ENCODE measurements around the gene ZMYND19. TPM values are rescaled to one million over a fixed set of nuclear protein-coding genes. Genes with fewer than 3 reads are reported as not detected.

The ZMYND19 gene
- total RNA-seq, 4 donors from 2014 or later = 5.8 to 15.2 (median 11.8) TPM

- intact Hi-C loops (cut with DNase I; ENCODE audit: low total_unique reads) (no loop called here), in situ Hi-C loops (cut with MboI; ENCODE audit: low sequenced_read_pairs in 4 of 4) (no loop called here)
- ATAC-seq = no peak
- no peak overlapping the region for H3K27ac ChIP-seq
- peaks cover 26 to 31% of the 10 kb centered on the region in 2 donors for H3K4me1 ChIP-seq
- H3K27me3 ChIP-seq = no peaks in the 10 kb centered on the region
- no peaks in the 10 kb centered on the region for H3K9me3 ChIP-seq
- H3K36me3 ChIP-seq = peaks cover 0 to 23% of the 10 kb centered on the region in 2 donors
- no peak for DNase-seq
- no peak for TF ChIP-seq CTCF (IDR thresholded peaks at IDR 0.05 in 4 of 5, conservative IDR thresholded peaks at IDR 0.05 in 1 of 5)
- no peak overlapping the region for H3K4me3 ChIP-seq
Measured at GRCh38 chr9:137610944-137611343, 20.6 kb upstream of the ZMYND19 start.

GRCh38 chr9:137607141-137607857 lies 17.0 kb upstream of the ZMYND19 start:
- H3K9me3 ChIP-seq = no peaks in the 10 kb centered on the region
- in situ Hi-C loops (cut with MboI; ENCODE audit: low sequenced_read_pairs in 4 of 4) (no loop called here), intact Hi-C loops (cut with DNase I; ENCODE audit: low total_unique reads) (no loop called here)
- peak overlapping the region in 2 of 4 donors; percentile 60 to 62 for H3K4me3 ChIP-seq
- ATAC-seq (no peak), DNase-seq (no peak)
- peak overlapping the region in 2 of 4 donors; percentile 4 to 12 for H3K27ac ChIP-seq
- TF ChIP-seq POLR2A (IDR thresholded peaks at IDR 0.05) (no peak), CTCF (IDR thresholded peaks at IDR 0.05 in 4 of 5, conservative IDR thresholded peaks at IDR 0.05 in 1 of 5) (no peak)
- no peaks in the 10 kb centered on the region for H3K36me3 ChIP-seq
- H3K4me1 ChIP-seq = peaks cover 24 to 31% of the 10 kb centered on the region in 2 donors
- no peaks in the 10 kb centered on the region for H3K27me3 ChIP-seq

- Histone ChIP-seq H3K36me3 (no peaks in the 10 kb centered on the region), H3K9me3 (no peaks in the 10 kb centered on the region), H3K4me3 (peak overlapping the region; percentile 60 to 92 (median 68)), H3K27me3 (no peaks in the 10 kb centered on the region), H3K27ac (peak overlapping the region; percentile 70 to 95 (median 90)), H3K4me1 (peaks cover 19 to 25% of the 10 kb centered on the region in 2 donors)
- TF ChIP-seq CTCF (IDR thresholded peaks at IDR 0.05 in 4 of 5, conservative IDR thresholded peaks at IDR 0.05 in 1 of 5) (no peak), POLR2A (IDR thresholded peaks at IDR 0.05) (no peak)
- intact Hi-C loops (cut with DNase I; ENCODE audit: low total_unique reads) (no loop called here), in situ Hi-C loops (cut with MboI; ENCODE audit: low sequenced_read_pairs in 4 of 4) (no loop called here)
- no peak for DNase-seq
- ATAC-seq = no peak
Measured at GRCh38 chr9:137606734-137607138, 16.4 kb upstream of the ZMYND19 start.

- no peak for TF ChIP-seq POLR2A (IDR thresholded peaks at IDR 0.05)
- no peak for TF ChIP-seq CTCF (IDR thresholded peaks at IDR 0.05 in 4 of 5, conservative IDR thresholded peaks at IDR 0.05 in 1 of 5)
- peak overlapping the region; percentile 70 to 95 (median 90) for H3K27ac ChIP-seq
- in situ Hi-C loops (cut with MboI; ENCODE audit: low sequenced_read_pairs in 4 of 4) = no loop called here
- H3K9me3 ChIP-seq = no peaks in the 10 kb centered on the region
- no peaks in the 10 kb centered on the region for H3K36me3 ChIP-seq
- no peaks in the 10 kb centered on the region for H3K27me3 ChIP-seq
- intact Hi-C loops (cut with DNase I; ENCODE audit: low total_unique reads) = no loop called here
- H3K4me1 ChIP-seq = peaks cover 15 to 22% of the 10 kb centered on the region in 2 donors
- H3K4me3 ChIP-seq = peak overlapping the region; percentile 60 to 92 (median 68)
- ATAC-seq (peak; percentile 10 to 30), DNase-seq (peak in 1 of 2 donors; percentile 62)
Measured at GRCh38 chr9:137606005-137606621, 15.8 kb upstream of the ZMYND19 start.
